ENCODE measurements around the gene TMEM270.

GRCh38 chr7:73822319-73823173 is 38.4 kb upstream of the TMEM270 start:
- TF ChIP-seq CTCF (IDR thresholded peaks at IDR 0.05), result no peak
- no peak for TF ChIP-seq POLR2AphosphoS5 (IDR thresholded peaks at IDR 0.05)
- TF ChIP-seq POLR2A (IDR thresholded peaks at IDR 0.05), result no peak
- TF ChIP-seq EP300 (IDR thresholded peaks at IDR 0.05), result no peak
